ENCODE results near the gene DNAJC3.

DNA sequence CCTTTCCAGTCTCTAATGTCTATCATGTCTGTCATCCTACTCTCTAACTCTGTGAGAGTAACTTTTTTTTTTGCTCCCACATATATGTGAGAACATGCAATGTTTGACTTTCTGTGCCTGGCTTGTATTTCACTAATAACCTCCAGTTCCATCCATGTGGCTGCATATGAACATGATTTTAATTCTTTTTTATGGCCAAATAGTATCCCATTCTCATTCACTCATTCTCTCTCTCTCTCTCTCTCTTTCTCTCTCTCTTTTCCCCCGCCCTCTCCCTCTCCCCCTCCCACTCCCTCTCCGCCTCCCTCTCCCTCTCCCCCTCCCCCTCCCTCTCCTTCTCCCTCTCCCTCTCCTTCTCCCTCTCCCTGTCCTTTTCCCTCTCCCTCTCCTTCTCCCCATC lies 52.0 kb downstream of the DNAJC3 start:
- no peak for TF ChIP-seq POLR2A (IDR thresholded peaks at IDR 0.05)
- TF ChIP-seq, protein P1, sequence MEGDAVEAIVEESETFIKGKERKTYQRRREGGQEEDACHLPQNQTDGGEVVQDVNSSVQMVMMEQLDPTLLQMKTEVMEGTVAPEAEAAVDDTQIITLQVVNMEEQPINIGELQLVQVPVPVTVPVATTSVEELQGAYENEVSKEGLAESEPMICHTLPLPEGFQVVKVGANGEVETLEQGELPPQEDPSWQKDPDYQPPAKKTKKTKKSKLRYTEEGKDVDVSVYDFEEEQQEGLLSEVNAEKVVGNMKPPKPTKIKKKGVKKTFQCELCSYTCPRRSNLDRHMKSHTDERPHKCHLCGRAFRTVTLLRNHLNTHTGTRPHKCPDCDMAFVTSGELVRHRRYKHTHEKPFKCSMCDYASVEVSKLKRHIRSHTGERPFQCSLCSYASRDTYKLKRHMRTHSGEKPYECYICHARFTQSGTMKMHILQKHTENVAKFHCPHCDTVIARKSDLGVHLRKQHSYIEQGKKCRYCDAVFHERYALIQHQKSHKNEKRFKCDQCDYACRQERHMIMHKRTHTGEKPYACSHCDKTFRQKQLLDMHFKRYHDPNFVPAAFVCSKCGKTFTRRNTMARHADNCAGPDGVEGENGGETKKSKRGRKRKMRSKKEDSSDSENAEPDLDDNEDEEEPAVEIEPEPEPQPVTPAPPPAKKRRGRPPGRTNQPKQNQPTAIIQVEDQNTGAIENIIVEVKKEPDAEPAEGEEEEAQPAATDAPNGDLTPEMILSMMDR (IDR thresholded peaks at IDR 0.05), result no peak

Data from lower leg skin (tissue), 3 donors.